SK-N-SH treated with all-trans-retinoic acid at 6 μM for 48 hours (cell line): Measurements from ENCODE around the gene BIRC2.

Source experiments
- BACH2 ChIP-seq: fragments of 250-450 bp; sonication (Bioruptor Pico); IDR thresholded peaks from 2 replicates; pipeline ENCODE4 v1.9.0; 2021; ENCODE audit warnings: mild to moderate bottlenecking, borderline replicate concordance
- ESRRG ChIP-seq: fragments of 250-450 bp; sonication (Bioruptor Pico); IDR thresholded peaks from 2 replicates; pipeline ENCODE4 v1.6.1; 2021; ENCODE audit warnings: mild to moderate bottlenecking
- ISL1 ChIP-seq: fragments of 250-450 bp; sonication (Bioruptor Pico); IDR thresholded peaks from 2 replicates; pipeline ENCODE4 v2.1.2; 2022; ENCODE audit warnings: mild to moderate bottlenecking, moderate library complexity
- OSR1 ChIP-seq: fragments of 250-450 bp; sonication (Bioruptor Pico); IDR thresholded peaks from 2 replicates; pipeline ENCODE4 v1.8.0; 2022; ENCODE audit warnings: moderate library complexity, mild to moderate bottlenecking, inconsistent platforms
- PATZ1 ChIP-seq: fragments of 250-450 bp; sonication (Bioruptor Pico); IDR thresholded peaks from 2 replicates; pipeline ENCODE4 v1.8.0; 2020; ENCODE audit warnings: mild to moderate bottlenecking, moderate library complexity, borderline replicate concordance
- RARB ChIP-seq: fragments of 250-450 bp; sonication (Bioruptor Pico); IDR thresholded peaks from 2 replicates; pipeline ENCODE4 v1.8.0; 2021; ENCODE audit warnings: mild to moderate bottlenecking, moderate library complexity
- SNAI2 ChIP-seq: fragments of 250-450 bp; sonication (Bioruptor Pico); IDR thresholded peaks from 2 replicates; pipeline ENCODE4 v1.5.0; 2020; ENCODE audit warnings: mild to moderate bottlenecking, moderate library complexity
- ZFP30 ChIP-seq: fragments of 450-650 bp; formaldehyde crosslinking; IDR thresholded peaks from 2 replicates; pipeline ENCODE4 v1.5.0; 2022; ENCODE audit warnings: mild to moderate bottlenecking, moderate library complexity

- TF ChIP-seq PATZ1 (CRISPR knock-in tag) (no peak), BACH2 (CRISPR knock-in tag) (no peak), ESRRG (no peak), RARB (CRISPR knock-in tag) (no peak), SNAI2 (no peak), ZFP30 (no peak), OSR1 (CRISPR knock-in tag) (no peak), ISL1 (CRISPR knock-in tag) (no peak)
Measured at GRCh38 chr11:102320679-102321078, 26.3 kb upstream of the BIRC2 start.
